ENCODE results near the gene CCDC83. TPM values are rescaled to one million over a fixed set of nuclear protein-coding genes. Genes with fewer than 3 reads are reported as not detected.

CCDC83 gene
- total RNA-seq, 1 experiment from 2014 or later = not detected

GRCh38 chr11:85903811-85904210 lies 48.6 kb downstream of the CCDC83 start:
- Mint-ChIP-seq H3K4me3 (no peak overlapping the region), H3K4me1 (peaks cover 0 to 4% of the 10 kb centered on the region in 2 experiments; a peak in 2 of 4 replicates), H3K27me3 (ENCODE audit: low read depth) (no peaks in the 10 kb centered on the region), H3K27ac (peak overlapping the region in 1 of 3 experiments; percentile 25; a peak in 1 of 7 replicates), H3K36me3 (ENCODE audit: insufficient read depth in 1 of 3, low read depth in 3 of 3) (no peaks in the 10 kb centered on the region), H3K9me3 (no peaks in the 10 kb centered on the region)
- Histone ChIP-seq H3K4me1 (ENCODE audit: insufficient read depth, low read length) (no peaks in the 10 kb centered on the region), H3K27ac (ENCODE audit: insufficient read length, low read depth, low read length) (no peak overlapping the region), H3K79me2 (ENCODE audit: insufficient read depth, low read length) (no peaks in the 10 kb centered on the region), H2AFZ (ENCODE audit: low read length) (no peak overlapping the region), H4K5ac (ENCODE audit: insufficient read length, low read depth, low read length) (no peak overlapping the region), H3K56ac (ENCODE audit: insufficient read length, low read depth, low read length) (no peak overlapping the region), H3K79me1 (ENCODE audit: insufficient read depth, low read depth, low read length, poor library complexity, severe bottlenecking) (no peaks in the 10 kb centered on the region), H2BK15ac (ENCODE audit: low read depth, low read length) (no peak overlapping the region), H4K91ac (ENCODE audit: insufficient read length, low read depth, low read length) (no peak overlapping the region), H3K23ac (ENCODE audit: insufficient read length, low read depth, low read length) (no peak overlapping the region), H2BK5ac (ENCODE audit: insufficient read length, low read length) (no peak overlapping the region), H2AK5ac (ENCODE audit: insufficient read length, low read length) (no peak overlapping the region), H3T11ph (ENCODE audit: low read length) (no peak overlapping the region), H3K14ac (ENCODE audit: insufficient read depth, low read length) (no peak overlapping the region), H3K9ac (ENCODE audit: extremely low read depth, insufficient read length, low read length) (no peak overlapping the region), H3K4ac (ENCODE audit: low read depth, low read length) (no peak overlapping the region), H3K27me3 (ENCODE audit: insufficient read depth, low read length) (no peaks in the 10 kb centered on the region), H3K4me2 (ENCODE audit: insufficient read depth, insufficient read length, low read length) (no peak overlapping the region), H2BK120ac (ENCODE audit: low read depth, low read length, poor library complexity, severe bottlenecking) (no peak overlapping the region), H3K23me2 (ENCODE audit: insufficient read length, low read depth, low read length, poor library complexity, severe bottlenecking) (no peaks in the 10 kb centered on the region), H2BK20ac (ENCODE audit: low read depth, low read length, poor library complexity, severe bottlenecking) (no peak overlapping the region), H2BK12ac (ENCODE audit: insufficient read length, low read depth, low read length) (no peak overlapping the region), H3K9me3 (ENCODE audit: control insufficient read depth, low read depth, low read length) (no peaks in the 10 kb centered on the region), H4K8ac (replicated peaks; ENCODE audit: insufficient read length, low read depth, low read length) (no peak overlapping the region), H4K20me1 (ENCODE audit: control insufficient read depth, insufficient read depth, insufficient read length) (no peaks in the 10 kb centered on the region), H3K18ac (ENCODE audit: insufficient read length, low read depth, low read length) (no peak overlapping the region)
- no CpG with 5 or more reads among the region's 3 CpGs for WGBS (ENCODE audit: extremely low coverage, insufficient read length, low lambda C conversion rate)
- DNase-seq = no peak
- TF ChIP-seq CTCF (conservative IDR thresholded peaks at IDR 0.05) = no peak

Data from H9 (cell line).